GM12878 (cell line): Measurements from ENCODE around the gene MPC1L. TPM values are rescaled to one million over a fixed set of nuclear protein-coding genes. Genes with fewer than 3 reads are reported as not detected.

ENCODE experiments used
- BCL3 ChIP-seq: IDR thresholded peaks from 2 replicates; pipeline ENCODE4 v1.6.1; 2011; ENCODE audit warnings: borderline replicate concordance, low read depth, mild to moderate bottlenecking, moderate library complexity, low read length; ENCODE audit not compliant: insufficient read depth, poor library complexity, severe bottlenecking
- CREB1 ChIP-seq: IDR thresholded peaks from 2 replicates; pipeline ENCODE4 v1.6.1; 2012; ENCODE audit warnings: low read depth, mild to moderate bottlenecking, inconsistent platforms
- ELK1 ChIP-seq: IDR thresholded peaks from 2 replicates; pipeline ENCODE4 v1.6.1; 2012; ENCODE audit warnings: low read depth, low read length, improper control_type of control experiment
- EP300 ChIP-seq, 2 experiments: fragments of 150-350 bp in 1 of 2; IDR thresholded peaks; 2 replicates each; pipeline ENCODE4 v1.6.1; 2011 to 2012; ENCODE audit warnings: low read depth in 2 of 2, low read length in 2 of 2, borderline replicate concordance in 1 of 2, improper control_type of control experiment in 1 of 2, inconsistent platforms in 1 of 2; ENCODE audit not compliant: control insufficient read depth in 1 of 2
- ETV6 ChIP-seq, 2 experiments: fragments of 450-650 bp in 1 of 2; IDR thresholded peaks in 1 of 2; conservative IDR thresholded peaks in 1 of 2; 2 replicates each; pipeline ENCODE4 v1.6.1; 2014; ENCODE audit warnings: antibody characterized with exemption in 1 of 2, borderline replicate concordance in 1 of 2, low read depth in 1 of 2, mild to moderate bottlenecking in 1 of 2, moderate library complexity in 1 of 2
- HDGF ChIP-seq: fragments of 450-650 bp; IDR thresholded peaks from 2 replicates; pipeline ENCODE4 v1.6.1; 2016; ENCODE audit warnings: antibody characterized with exemption
- HSF1 ChIP-seq: fragments of 150-350 bp; IDR thresholded peaks from 2 replicates; pipeline ENCODE4 v1.6.1; 2014; ENCODE audit warnings: mild to moderate bottlenecking, low read depth, low read length
- IRF4 ChIP-seq: IDR thresholded peaks from 2 replicates; pipeline ENCODE4 v1.6.1; 2011; ENCODE audit warnings: low read depth, low read length
- LARP7 ChIP-seq: fragments of 450-650 bp; IDR thresholded peaks from 2 replicates; pipeline ENCODE4 v1.6.1; 2017; ENCODE audit warnings: mild to moderate bottlenecking
- MAX ChIP-seq: IDR thresholded peaks from 2 replicates; pipeline ENCODE4 v1.6.1; 2012; ENCODE audit warnings: low read depth, low read length, improper control_type of control experiment
- NFYA ChIP-seq: IDR thresholded peaks from 2 replicates; pipeline ENCODE4 v1.6.1; 2011; ENCODE audit warnings: low read depth, mild to moderate bottlenecking, low read length, improper control_type of control experiment, borderline replicate concordance
- NR2C2 ChIP-seq: IDR thresholded peaks from 2 replicates; pipeline ENCODE4 v1.6.1; 2011; ENCODE audit warnings: borderline replicate concordance, low read depth; ENCODE audit not compliant: control insufficient read depth, insufficient read length
- POU2F2 ChIP-seq: IDR thresholded peaks from 3 replicates; pipeline ENCODE4 v1.6.1; 2011; ENCODE audit warnings: low read depth, mild to moderate bottlenecking, low read length, borderline replicate concordance
- RBBP5 ChIP-seq: fragments of 200-600 bp; sonication (generic); conservative IDR thresholded peaks from 2 replicates; pipeline ENCODE4 v1.6.1; 2016
- RELA ChIP-seq: fragments of 450-650 bp; IDR thresholded peaks from 2 replicates; pipeline ENCODE4 v1.8.0; 2014; ENCODE audit warnings: borderline replicate concordance; ENCODE audit not compliant: partially characterized antibody
- SMAD5 ChIP-seq: IDR thresholded peaks from 2 replicates; pipeline ENCODE4 v1.6.1; 2016; ENCODE audit warnings: antibody characterized with exemption, low read depth
- TBL1XR1 ChIP-seq: IDR thresholded peaks from 2 replicates; pipeline ENCODE4 v1.6.1; 2012; ENCODE audit warnings: low read depth, low read length, improper control_type of control experiment
- ZNF592 ChIP-seq: fragments of 450-650 bp; IDR thresholded peaks from 2 replicates; pipeline ENCODE4 v1.6.1; 2017; ENCODE audit warnings: mild to moderate bottlenecking, moderate library complexity
- polyA plus RNA-seq, 11 experiments: library from polyadenylated mRNA; depleted of rRNA in 4 of 11; unstranded in 6 of 11; stranded (reverse) in 5 of 11; fragments of >200 nt; fragmentation: Nextera tagmentation in 4 of 11; fragmentation: Illumina TruSeq in 1 of 11; extraction: Ambion mirVana in 4 of 11; extraction: Trizol in 1 of 11; gene quantifications; 1 replicate in 1 of 11; 2 replicates in 10 of 11; pipeline versions ENCODE4 v1.2.1 to v1.2.3, GENCODE V29; 2011 to 2016; ENCODE audit warnings: inconsistent platforms in 2 of 11, missing spikeins in 2 of 11, low read depth in 1 of 11
- total RNA-seq, 4 experiments: library from RNA; depleted of rRNA in 3 of 4; stranded (reverse); fragments of >200 nt in 3 of 4; fragmentation: Illumina TruSeq in 1 of 4; extraction: Trizol in 1 of 4; gene quantifications; 2 replicates each; pipeline versions ENCODE4 v1.2.1 to v1.2.3, GENCODE V29; 2013 to 2021

The MPC1L gene
- total and polyA plus RNA-seq, 10 of the 15 experiments (the other 5 are each of a cell fraction or from before 2014, with no cell fraction given) = not detected

GRCh38 chrX:40580537-40581335, 42.5 kb upstream of the MPC1L start, which contains the start of gene ATP6AP2 (continued):
- TF ChIP-seq ZNF592 (no peak), NFYA (no peak), POU2F2 (0 out of 3 replicates have a peak, but pooled peaks have one; percentile 16), EP300 (IDR thresholded peaks at IDR 0.05; ENCODE audit: borderline replicate concordance in 1 of 2, control insufficient read depth in 1 of 2, low read depth in 2 of 2, low read length in 2 of 2) (no peak), LARP7 (no peak), NR2C2 (no peak), RBBP5 (no peak), CREB1 (peak; percentile 93), ELK1 (no peak), ETV6 (conservative IDR thresholded peaks at IDR 0.05 in 1 of 2, IDR thresholded peaks at IDR 0.05 in 1 of 2; ENCODE audit: borderline replicate concordance in 1 of 2, low read depth in 1 of 2) (no peak), IRF4 (no peak), TBL1XR1 (no peak), RELA (no peak), MAX (no peak), BCL3 (no peak), HDGF (0 out of 2 replicates have a peak, but pooled peaks have one; percentile 20), HSF1 (no peak), SMAD5 (no peak)
